IPS-20b (cell line): ENCODE data around the gene TPRG1L.

Source experiments
- H3K27ac ChIP-seq: one replicate; pipeline ENCODE4 v1.5.1; 2013; ENCODE audit warnings: low read length
- H3K27me3 ChIP-seq: 2 replicates; pipeline ENCODE4 v1.6.1; 2013; ENCODE audit warnings: mild to moderate bottlenecking, low read length, inconsistent platforms; ENCODE audit not compliant: insufficient read depth
- H3K36me3 ChIP-seq: 2 replicates; pipeline ENCODE4 v1.6.1; 2013; ENCODE audit warnings: low read depth, mild to moderate bottlenecking, inconsistent platforms, low read length, moderate library complexity; ENCODE audit not compliant: insufficient read depth
- H3K4me1 ChIP-seq: 2 replicates; pipeline ENCODE4 v1.6.1; 2013; ENCODE audit warnings: mild to moderate bottlenecking, control low read depth, inconsistent platforms, low read length, moderate library complexity; ENCODE audit not compliant: insufficient read depth
- H3K4me3 ChIP-seq: 2 replicates; pipeline ENCODE4 v1.5.1; 2013; ENCODE audit warnings: mild to moderate bottlenecking, low read length, inconsistent platforms
- H3K9ac ChIP-seq: 2 replicates; pipeline ENCODE4 v1.6.1; 2013; ENCODE audit warnings: low read depth, mild to moderate bottlenecking, inconsistent platforms, low read length, moderate library complexity
- H3K9me3 ChIP-seq: 2 replicates; pipeline ENCODE4 v1.6.1; 2013; ENCODE audit warnings: mild to moderate bottlenecking, low read depth, low read length, inconsistent platforms; ENCODE audit not compliant: insufficient read depth

The TPRG1L gene

DNA sequence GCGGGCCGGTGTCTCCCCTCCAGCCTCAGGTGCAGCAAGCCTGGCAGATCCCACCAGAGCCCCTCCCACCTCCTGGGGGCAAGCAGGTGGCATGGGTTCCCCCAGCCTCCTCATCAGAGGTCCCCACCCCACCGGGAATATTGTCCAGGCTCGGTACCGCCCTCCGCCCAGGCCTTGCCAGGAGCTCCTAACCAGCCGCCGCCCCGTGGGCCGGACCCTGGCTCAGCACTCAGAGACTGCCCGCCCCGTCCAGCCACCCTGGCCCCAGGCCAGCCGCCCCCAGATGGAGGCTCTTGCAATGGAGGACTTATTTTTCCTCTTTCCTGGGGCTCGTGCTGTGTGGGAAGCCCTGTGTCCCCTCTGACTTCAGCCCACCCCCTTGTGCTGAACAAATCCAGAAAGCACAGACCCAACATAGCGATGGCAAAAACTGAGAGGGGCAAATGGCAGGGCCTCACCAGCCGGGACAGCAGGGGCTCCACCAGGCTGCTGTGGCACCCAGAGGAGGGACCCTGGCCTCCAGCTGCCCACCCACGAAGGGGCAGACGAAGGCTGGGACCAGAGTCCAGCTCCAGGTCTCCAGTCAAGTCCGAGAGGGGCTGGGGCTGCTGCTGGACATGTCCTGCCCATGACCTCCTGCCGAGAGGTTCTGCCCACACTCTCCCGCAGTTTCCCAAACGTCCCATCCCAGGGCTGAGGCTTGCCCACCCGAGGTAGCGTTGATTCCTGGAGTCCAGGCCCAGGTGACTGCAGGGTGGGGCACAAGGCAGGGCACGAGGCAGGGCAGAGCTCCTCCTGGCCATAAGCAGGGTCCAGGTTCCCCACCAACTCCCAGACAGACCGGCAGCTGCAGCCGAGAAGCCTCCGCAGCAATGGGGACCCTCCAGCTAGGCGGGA is 21.0 kb upstream of the TPRG1L start:
- H3K36me3 ChIP-seq: no peaks in the 10 kb centered on the region
- no peaks in the 10 kb centered on the region for H3K27me3 ChIP-seq
- H3K27ac ChIP-seq: no peak overlapping the region
- H3K9ac ChIP-seq: no peak overlapping the region
- H3K9me3 ChIP-seq: no peaks in the 10 kb centered on the region
- H3K4me1 ChIP-seq: peaks cover 3% of the 10 kb centered on the region; the same call in 1 of the 2 replicates
- H3K4me3 ChIP-seq: no peak overlapping the region

DNA sequence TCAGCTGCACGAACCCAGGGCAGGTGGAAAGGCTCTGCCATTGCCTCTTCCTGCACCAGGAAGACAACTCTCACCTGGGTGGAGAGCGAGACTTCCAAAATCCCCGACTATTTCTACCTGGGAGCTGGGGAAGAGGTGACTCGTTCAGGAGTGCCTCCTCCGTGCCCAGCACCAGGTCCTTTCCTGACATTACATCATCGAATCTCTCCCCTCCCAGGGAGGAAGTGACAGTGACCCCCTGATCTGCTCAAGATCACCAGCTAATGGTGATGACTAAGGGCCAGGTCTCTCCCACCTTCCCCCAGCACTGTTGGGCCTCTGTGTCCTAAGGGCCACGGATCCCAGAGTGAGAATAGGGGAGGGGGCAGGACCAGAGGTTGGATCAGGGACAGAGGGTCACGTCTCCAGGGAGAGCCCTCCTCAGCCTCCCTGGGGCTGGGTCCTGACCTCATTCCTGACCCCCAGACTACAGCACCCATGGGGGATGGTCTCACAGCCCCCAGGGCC is 20.3 kb upstream of the TPRG1L start:
- H3K4me1 ChIP-seq: no peaks in the 10 kb centered on the region; the same call in 1 of the 2 replicates
- no peak overlapping the region for H3K27ac ChIP-seq
- H3K9me3 ChIP-seq: no peaks in the 10 kb centered on the region
- no peak overlapping the region for H3K9ac ChIP-seq
- no peaks in the 10 kb centered on the region for H3K36me3 ChIP-seq
- H3K4me3 ChIP-seq: no peak overlapping the region
- H3K27me3 ChIP-seq: no peaks in the 10 kb centered on the region

DNA sequence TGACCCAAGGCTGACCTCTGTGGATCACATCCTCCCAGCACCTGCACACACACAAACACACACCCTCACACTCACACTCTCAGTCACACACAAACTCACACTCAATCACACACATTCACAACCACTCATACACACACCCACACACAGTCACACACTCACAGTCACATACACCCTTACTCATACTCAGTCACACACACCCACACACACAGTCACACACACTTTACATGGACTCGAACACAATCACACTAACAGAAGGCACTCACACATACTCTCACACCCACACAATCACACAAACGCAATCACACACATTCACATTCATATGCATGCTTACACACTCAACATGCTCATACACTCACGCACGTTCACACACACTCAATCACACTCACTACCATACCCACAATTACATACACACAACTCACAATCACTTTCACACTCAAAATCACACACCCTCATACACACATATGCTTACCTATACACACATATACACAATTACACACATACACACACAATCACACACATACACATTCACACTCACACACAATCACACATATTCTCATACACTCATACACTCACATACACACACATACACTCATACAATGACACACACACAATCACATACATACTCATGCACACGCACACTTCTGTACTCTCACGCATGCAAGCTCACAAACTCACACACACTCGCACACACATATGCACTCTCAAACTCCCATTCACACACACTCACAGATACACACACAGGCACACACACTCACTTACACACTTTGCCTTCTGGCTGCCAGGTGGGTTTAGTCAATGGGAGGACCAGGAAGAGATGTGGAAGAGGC is 19.6 kb upstream of the TPRG1L start:
- Histone ChIP-seq H3K27ac (no peak overlapping the region), H3K9me3 (no peaks in the 10 kb centered on the region), H3K9ac (no peak overlapping the region), H3K4me1 (peaks cover 4% of the 10 kb centered on the region; the same call in 1 of the 2 replicates), H3K27me3 (no peaks in the 10 kb centered on the region; the same call in 1 of the 2 replicates), H3K4me3 (no peak overlapping the region), H3K36me3 (no peaks in the 10 kb centered on the region)

DNA sequence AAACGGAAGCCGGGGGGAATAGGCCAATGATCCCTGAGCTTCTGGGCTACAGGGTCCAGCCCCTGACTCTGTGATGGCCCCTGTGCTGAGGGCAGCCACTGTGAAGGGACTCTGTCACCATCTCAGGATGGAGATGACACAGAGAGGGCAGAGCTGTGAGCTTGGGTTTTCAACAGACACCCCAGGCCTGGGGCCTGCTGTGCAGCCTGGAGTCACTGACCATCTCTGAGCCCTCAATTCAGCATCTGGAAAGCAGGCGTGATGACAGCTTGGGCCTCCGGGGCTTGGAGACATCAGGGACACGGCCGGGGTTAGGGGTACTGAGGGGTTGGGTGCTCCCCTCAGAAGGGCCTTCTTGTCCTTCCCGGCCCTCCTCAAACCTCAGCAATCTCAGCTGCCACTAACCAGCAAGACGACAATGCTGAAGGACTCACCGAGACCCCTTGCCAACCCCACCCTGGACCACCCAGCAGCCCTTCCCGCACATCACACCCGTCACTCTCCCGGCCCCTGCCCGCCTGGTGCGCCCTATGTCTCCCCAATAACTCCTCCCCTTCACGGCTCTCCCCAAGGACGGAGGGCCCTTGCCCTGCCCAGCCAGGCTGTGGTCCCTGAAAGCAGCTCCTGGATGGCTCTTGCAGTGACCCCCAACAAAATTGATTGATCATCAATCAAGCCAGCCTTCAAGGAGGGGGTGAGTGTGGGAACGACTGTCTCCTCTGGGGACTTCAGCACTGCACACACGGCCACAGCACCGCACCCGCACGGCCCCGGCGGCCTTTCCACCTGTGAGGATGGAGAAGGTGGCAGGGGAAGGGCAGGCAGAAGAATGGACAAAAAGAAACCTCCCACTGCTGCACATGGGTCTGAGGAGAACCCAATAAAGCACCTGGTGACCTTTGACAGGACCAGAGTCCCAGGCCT is 17.8 kb upstream of the TPRG1L start:
- Histone ChIP-seq H3K27me3 (peaks cover 11% of the 10 kb centered on the region), H3K4me1 (peaks cover 4% of the 10 kb centered on the region; the same call in 1 of the 2 replicates), H3K9me3 (no peaks in the 10 kb centered on the region), H3K4me3 (no peak overlapping the region), H3K27ac (no peak overlapping the region), H3K9ac (no peak overlapping the region), H3K36me3 (no peaks in the 10 kb centered on the region)

DNA sequence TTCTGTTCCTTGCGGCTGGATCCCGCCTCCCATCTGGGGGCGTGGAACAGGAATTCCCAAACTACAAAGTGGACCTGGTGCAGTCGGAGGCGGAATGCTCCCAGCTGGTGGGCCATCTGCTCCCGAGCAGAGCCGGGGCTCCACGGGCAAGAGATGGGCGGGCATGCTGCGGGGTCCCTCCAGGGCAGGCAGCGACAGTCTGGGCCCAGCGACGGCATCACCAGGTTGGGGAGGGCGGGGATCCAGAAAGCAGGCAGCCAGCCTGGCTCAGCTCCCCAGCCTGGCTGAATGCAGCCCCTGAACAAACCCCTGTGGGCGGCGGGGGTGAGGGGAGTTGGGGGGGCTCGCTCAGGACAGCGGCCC is 17.1 kb upstream of the TPRG1L start:
- Histone ChIP-seq H3K27me3 (peaks cover 17% of the 10 kb centered on the region), H3K27ac (no peak overlapping the region), H3K9me3 (no peaks in the 10 kb centered on the region), H3K4me3 (no peak overlapping the region), H3K4me1 (peaks cover 4% of the 10 kb centered on the region; the same call in 1 of the 2 replicates), H3K9ac (no peak overlapping the region), H3K36me3 (no peaks in the 10 kb centered on the region)

- Histone ChIP-seq H3K9me3 (no peaks in the 10 kb centered on the region), H3K9ac (no peak overlapping the region), H3K36me3 (no peaks in the 10 kb centered on the region), H3K4me1 (peaks cover 6% of the 10 kb centered on the region; the same call in 1 of the 2 replicates), H3K27ac (no peak overlapping the region), H3K27me3 (peaks cover 22% of the 10 kb centered on the region), H3K4me3 (no peak overlapping the region)
These were observed 16.7 kb upstream of the TPRG1L start for GRCh38 chr1:3608154-3608553.

DNA sequence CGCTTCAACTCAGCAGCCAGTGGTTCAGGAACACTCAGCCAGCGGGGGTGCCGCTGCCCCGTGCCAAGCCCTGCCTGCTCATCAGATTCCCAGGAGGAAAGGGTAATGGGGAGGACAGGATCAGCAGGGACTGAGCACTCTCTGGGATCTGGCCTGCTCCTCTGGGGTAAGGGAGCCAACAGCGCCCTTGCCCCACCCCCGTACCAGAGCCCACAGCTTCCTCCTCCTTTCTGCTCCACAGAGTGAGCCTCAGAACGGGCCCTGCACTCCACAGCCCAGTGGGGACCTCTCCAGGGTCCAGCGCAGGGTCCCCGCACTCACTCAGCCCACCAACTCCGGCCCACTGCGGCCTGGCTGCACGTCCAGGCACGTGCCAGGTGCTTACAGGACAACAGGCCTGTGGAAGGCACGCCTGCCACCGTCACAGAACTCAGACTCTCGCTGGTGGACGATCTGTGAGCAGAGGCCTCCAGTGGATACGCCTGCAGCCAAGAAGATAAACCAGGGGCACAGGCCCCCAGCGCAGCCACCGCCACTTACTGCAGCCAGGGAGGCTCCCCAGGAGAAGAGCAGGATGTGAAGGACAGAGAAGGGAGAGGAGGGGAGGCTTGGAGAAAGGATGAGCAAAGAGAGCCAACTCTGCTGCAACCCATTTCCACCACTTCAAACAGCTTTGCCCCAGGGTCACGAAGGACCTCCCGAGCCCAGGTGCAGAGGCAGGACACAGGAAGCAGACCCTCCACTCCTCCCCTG is 15.6 kb upstream of the TPRG1L start:
- Histone ChIP-seq H3K36me3 (no peaks in the 10 kb centered on the region), H3K4me1 (peaks cover 11% of the 10 kb centered on the region), H3K9ac (no peak overlapping the region), H3K27ac (no peak overlapping the region), H3K4me3 (no peak overlapping the region), H3K9me3 (no peaks in the 10 kb centered on the region), H3K27me3 (peaks cover 24% of the 10 kb centered on the region)

GRCh38 chr1:3609769-3610526 is 14.9 kb upstream of the TPRG1L start:
- H3K9ac ChIP-seq: peak overlapping the region; percentile 67; the same call in 1 of the 2 replicates

GRCh38 chr1:3610527-3611169 is 14.2 kb upstream of the TPRG1L start:
- Histone ChIP-seq H3K4me3 (peak overlapping the region; percentile 74), H3K36me3 (no peaks in the 10 kb centered on the region), H3K27me3 (peaks cover 24% of the 10 kb centered on the region), H3K27ac (no peak overlapping the region), H3K9ac (peak overlapping the region; percentile 67; the same call in 1 of the 2 replicates), H3K9me3 (no peaks in the 10 kb centered on the region), H3K4me1 (peaks cover 16% of the 10 kb centered on the region)

More at GRCh38 chr1:3609769-3610526, 14.9 kb upstream of the TPRG1L start:
- no peaks in the 10 kb centered on the region for H3K9me3 ChIP-seq
- no peaks in the 10 kb centered on the region for H3K36me3 ChIP-seq
- no peak overlapping the region for H3K27ac ChIP-seq
- peaks cover 24% of the 10 kb centered on the region for H3K27me3 ChIP-seq
- peak overlapping the region; percentile 74 for H3K4me3 ChIP-seq
- peaks cover 16% of the 10 kb centered on the region for H3K4me1 ChIP-seq
